Astrocyte of the cerebellum (primary cell): ENCODE results near the gene HIBADH.
"Not testable (repeated sequence)": the region's sequence is repeated elsewhere in the genome, so short reads cannot be mapped to it uniquely, and the experiment has no call there.

Experiments used
- DNase-seq: peaks from one replicate; pipeline ENCODE4 v3.0.0-alpha.2; 2011; ENCODE audit warnings: low read depth
- H3K4me3 ChIP-seq: 2 replicates; pipeline ENCODE4 v1.5.1; 2011; ENCODE audit warnings: mild to moderate bottlenecking, low read depth, low read length, moderate library complexity
- CTCF ChIP-seq: IDR thresholded peaks from 2 replicates; pipeline ENCODE4 v1.5.1; 2012; ENCODE audit warnings: low read length, low read depth, moderate library complexity, mild to moderate bottlenecking; ENCODE audit errors: missing control alignments
- in situ Hi-C: cut with HindIII; loops from 2 replicates; pipeline ENCODE4 v1.10.0; 2017; ENCODE audit warnings: low sequenced_read_pairs

HIBADH gene

GRCh38 chr7:27586825-27587224 is 75.9 kb downstream of the HIBADH start:
- in situ Hi-C loops: loop anchor here (25.0 kb wide), 1 partner anchor 375 kb away; the partner anchor contains the start of gene HOXA13
- no peak for DNase-seq
- H3K4me3 ChIP-seq: no peak overlapping the region
- TF ChIP-seq CTCF: no peak

- no peak overlapping the region for H3K4me3 ChIP-seq
- no peak for TF ChIP-seq CTCF
- in situ Hi-C loops: loop anchor here (25.0 kb wide), 1 partner anchor 374 kb away; the partner anchor contains the start of gene HOXA13
- no peak for DNase-seq
Observed at GRCh38 chr7:27585781-27586447, 76.8 kb downstream of the HIBADH start.

GRCh38 chr7:27581906-27582305 is 80.8 kb downstream of the HIBADH start:
- no peak overlapping the region for H3K4me3 ChIP-seq
- DNase-seq: no peak
- in situ Hi-C loops: loop anchor here (25.0 kb wide), 1 partner anchor 370 kb away; the partner anchor contains the start of gene HOXA13
- no peak for TF ChIP-seq CTCF

GRCh38 chr7:27581119-27581518 is 81.6 kb downstream of the HIBADH start:
- H3K4me3 ChIP-seq: no peak overlapping the region
- TF ChIP-seq CTCF: no peak
- in situ Hi-C loops: loop anchor here (25.0 kb wide), 1 partner anchor 369 kb away; the partner anchor contains the start of gene HOXA13
- no peak for DNase-seq

- no peak overlapping the region for H3K4me3 ChIP-seq
- TF ChIP-seq CTCF: no peak
- in situ Hi-C loops: loop anchor here (25.0 kb wide), 1 partner anchor 367 kb away; the partner anchor contains the start of gene HOXA13
- no peak for DNase-seq
Observed at GRCh38 chr7:27579565-27579964, 83.1 kb downstream of the HIBADH start.

GRCh38 chr7:27578169-27578568 is 84.5 kb downstream of the HIBADH start:
- in situ Hi-C loops: loop anchor here (25.0 kb wide), 1 partner anchor 366 kb away; the partner anchor contains the start of gene HOXA13
- not testable (repeated sequence) for H3K4me3 ChIP-seq, DNase-seq

- in situ Hi-C loops: loop anchor here (25.0 kb wide), 1 partner anchor 364 kb away; the partner anchor contains the start of gene HOXA13
- H3K4me3 ChIP-seq: no peak overlapping the region
- TF ChIP-seq CTCF: peak; percentile 24
- DNase-seq: peak; percentile 23
Observed at GRCh38 chr7:27576360-27576944, 86.2 kb downstream of the HIBADH start.
